PFSK-1 (cell line): ENCODE measurements around the gene WDPCP.

Experiments
- FOXP2 ChIP-seq: optimal IDR thresholded peaks from 2 replicates; pipeline ENCODE3; 2011; ENCODE audit warnings: borderline replicate concordance, control low read depth, inconsistent platforms; ENCODE audit not compliant: insufficient read depth; ENCODE audit errors: extremely low read length, extremely low read depth
- POLR2AphosphoS5 ChIP-seq: IDR thresholded peaks from 2 replicates; pipeline ENCODE4 v1.6.1; 2012; ENCODE audit warnings: low read depth, mild to moderate bottlenecking, control low read depth, low read length, moderate library complexity
- SIN3A ChIP-seq: IDR thresholded peaks from 2 replicates; pipeline ENCODE4 v1.6.1; 2012; ENCODE audit warnings: mild to moderate bottlenecking, low read length, moderate library complexity, borderline replicate concordance; ENCODE audit not compliant: insufficient read depth
- TAF1 ChIP-seq: IDR thresholded peaks from 2 replicates; pipeline ENCODE4 v1.6.1; 2012; ENCODE audit warnings: low read length, control low read depth, borderline replicate concordance; ENCODE audit not compliant: insufficient read depth
- TF ChIP-seq, protein P1 (sequence below), 2 experiments: IDR thresholded peaks; 2 replicates each; pipeline versions ENCODE4 v1.6.1 to v1.8.0; 2011 to 2012; ENCODE audit warnings: low read depth in 2 of 2, low read length in 2 of 2, control low read depth in 1 of 2, inconsistent platforms in 1 of 2, mild to moderate bottlenecking in 1 of 2, moderate library complexity in 1 of 2; ENCODE audit not compliant: insufficient read depth in 1 of 2

WDPCP gene

DNA sequence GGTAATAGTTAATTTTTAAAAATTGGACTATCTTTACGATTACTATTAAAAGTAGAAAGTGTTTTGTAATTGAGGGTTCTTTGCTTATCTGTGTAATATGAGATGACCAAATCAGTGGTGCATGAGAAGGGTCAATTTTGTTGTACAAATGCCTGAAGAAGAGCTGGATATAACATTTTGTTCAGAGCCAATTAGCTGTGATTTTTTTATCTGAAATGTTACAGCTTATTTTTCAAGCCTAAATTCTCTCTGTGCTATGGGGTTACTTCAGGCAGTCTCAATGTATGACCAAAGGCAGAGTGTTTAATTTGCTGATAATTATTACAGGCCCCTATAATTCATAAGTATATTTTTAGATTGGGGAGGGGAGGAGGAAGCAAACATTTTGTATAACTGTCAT lies 495.9 kb downstream of the WDPCP start:
- no peak for TF ChIP-seq POLR2AphosphoS5
- TF ChIP-seq, protein P1, sequence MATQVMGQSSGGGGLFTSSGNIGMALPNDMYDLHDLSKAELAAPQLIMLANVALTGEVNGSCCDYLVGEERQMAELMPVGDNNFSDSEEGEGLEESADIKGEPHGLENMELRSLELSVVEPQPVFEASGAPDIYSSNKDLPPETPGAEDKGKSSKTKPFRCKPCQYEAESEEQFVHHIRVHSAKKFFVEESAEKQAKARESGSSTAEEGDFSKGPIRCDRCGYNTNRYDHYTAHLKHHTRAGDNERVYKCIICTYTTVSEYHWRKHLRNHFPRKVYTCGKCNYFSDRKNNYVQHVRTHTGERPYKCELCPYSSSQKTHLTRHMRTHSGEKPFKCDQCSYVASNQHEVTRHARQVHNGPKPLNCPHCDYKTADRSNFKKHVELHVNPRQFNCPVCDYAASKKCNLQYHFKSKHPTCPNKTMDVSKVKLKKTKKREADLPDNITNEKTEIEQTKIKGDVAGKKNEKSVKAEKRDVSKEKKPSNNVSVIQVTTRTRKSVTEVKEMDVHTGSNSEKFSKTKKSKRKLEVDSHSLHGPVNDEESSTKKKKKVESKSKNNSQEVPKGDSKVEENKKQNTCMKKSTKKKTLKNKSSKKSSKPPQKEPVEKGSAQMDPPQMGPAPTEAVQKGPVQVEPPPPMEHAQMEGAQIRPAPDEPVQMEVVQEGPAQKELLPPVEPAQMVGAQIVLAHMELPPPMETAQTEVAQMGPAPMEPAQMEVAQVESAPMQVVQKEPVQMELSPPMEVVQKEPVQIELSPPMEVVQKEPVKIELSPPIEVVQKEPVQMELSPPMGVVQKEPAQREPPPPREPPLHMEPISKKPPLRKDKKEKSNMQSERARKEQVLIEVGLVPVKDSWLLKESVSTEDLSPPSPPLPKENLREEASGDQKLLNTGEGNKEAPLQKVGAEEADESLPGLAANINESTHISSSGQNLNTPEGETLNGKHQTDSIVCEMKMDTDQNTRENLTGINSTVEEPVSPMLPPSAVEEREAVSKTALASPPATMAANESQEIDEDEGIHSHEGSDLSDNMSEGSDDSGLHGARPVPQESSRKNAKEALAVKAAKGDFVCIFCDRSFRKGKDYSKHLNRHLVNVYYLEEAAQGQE (IDR thresholded peaks at IDR 0.05; ENCODE audit: insufficient read depth in 1 of 2, low read depth in 2 of 2, low read length in 2 of 2), result no peak
- TF ChIP-seq SIN3A, result no peak
- no peak for TF ChIP-seq FOXP2
- no peak for TF ChIP-seq TAF1

DNA sequence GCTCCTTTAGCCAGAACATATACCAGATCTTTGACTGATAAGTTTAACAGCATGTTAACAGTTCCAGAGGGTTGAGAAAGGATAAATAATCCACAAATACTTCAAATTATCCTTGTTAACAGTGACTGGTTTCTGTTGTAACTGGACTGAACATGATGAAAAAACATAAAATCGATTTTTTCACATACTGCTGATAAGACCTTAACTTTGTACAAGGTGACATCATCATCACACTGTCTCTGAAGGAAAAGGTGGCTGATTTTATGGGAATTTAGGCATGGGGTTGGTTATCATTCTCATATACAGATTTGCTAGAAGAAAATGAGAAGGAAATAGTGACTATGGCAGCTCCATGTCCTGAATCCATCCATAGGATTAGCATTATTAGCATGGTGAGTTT lies 501.6 kb downstream of the WDPCP start:
- TF ChIP-seq, protein P1 (IDR thresholded peaks at IDR 0.05; ENCODE audit: insufficient read depth in 1 of 2, low read depth in 2 of 2, low read length in 2 of 2), result no peak
- TF ChIP-seq POLR2AphosphoS5 (no peak), FOXP2 (no peak), TAF1 (no peak), SIN3A (no peak)

DNA sequence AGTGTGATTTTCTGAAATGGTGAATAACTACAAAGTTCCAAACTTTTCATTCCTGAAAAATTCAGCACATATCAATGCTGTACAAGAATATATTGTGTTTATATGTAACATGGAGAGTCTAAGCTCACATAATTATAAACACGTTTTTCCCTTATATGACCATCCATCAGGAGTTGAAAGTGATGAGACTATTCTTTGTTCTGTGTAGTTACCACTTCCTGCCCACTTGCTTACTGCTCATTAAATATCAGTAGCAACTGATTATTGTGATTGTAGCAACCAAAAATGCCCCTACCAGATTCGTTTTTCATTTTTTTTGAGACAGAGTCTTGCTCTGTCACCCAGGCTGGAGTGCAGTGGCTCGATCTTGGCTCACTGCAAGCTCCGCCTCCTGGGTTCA lies 506.9 kb downstream of the WDPCP start:
- TF ChIP-seq FOXP2 (no peak), SIN3A (no peak), TAF1 (no peak), POLR2AphosphoS5 (no peak)
- TF ChIP-seq, protein P1 (IDR thresholded peaks at IDR 0.05; ENCODE audit: insufficient read depth in 1 of 2, low read depth in 2 of 2, low read length in 2 of 2), result no peak

DNA sequence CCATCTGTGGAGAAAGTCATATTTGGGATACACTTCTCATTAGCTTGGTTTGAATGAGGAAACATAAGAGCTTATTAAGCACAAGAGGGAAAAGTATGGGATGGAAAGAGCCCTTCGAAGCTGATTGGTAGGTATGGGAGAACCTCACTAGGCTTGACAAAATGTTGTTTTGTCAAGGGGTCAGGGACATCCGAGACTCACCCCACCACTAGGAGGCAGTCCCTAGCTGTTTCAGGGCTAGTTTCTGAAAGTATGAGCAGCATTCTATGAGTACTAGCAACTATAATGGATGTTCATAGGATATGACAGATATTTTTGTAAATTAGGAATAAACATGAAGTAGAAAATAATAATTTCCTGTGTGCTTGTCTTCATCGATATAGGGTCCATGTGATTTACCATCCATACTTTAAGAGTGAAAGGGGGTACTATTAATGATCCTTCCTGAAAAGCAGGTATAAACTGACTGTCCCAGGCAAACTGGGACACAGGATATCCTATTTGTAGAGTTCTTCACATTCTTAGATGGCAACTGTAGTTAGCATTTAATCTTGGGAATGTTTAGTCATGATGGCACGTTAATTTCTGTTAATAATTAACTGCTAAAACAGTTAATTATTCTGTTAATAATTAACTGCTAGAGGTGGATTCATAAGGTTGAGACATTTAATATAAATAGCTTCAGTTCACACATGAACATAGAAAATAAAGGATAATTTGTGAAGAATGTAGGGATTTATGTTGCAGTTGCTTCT lies 509.2 kb downstream of the WDPCP start:
- TF ChIP-seq POLR2AphosphoS5, result no peak
- TF ChIP-seq FOXP2, result no peak
- TF ChIP-seq, protein P1 (IDR thresholded peaks at IDR 0.05; ENCODE audit: insufficient read depth in 1 of 2, low read depth in 2 of 2, low read length in 2 of 2), result no peak
- no peak for TF ChIP-seq TAF1
- no peak for TF ChIP-seq SIN3A
